Ovary (tissue), 3 donors: ENCODE measurements around the gene CAPZB.

Experiments used
- EP300 ChIP-seq: sonication (generic); formaldehyde crosslinking; IDR thresholded peaks from one replicate; pipeline ENCODE4 v1.6.1; 2017; ENCODE audit warnings: antibody characterized with exemption
- POLR2A ChIP-seq: fragments of 450-650 bp; IDR thresholded peaks from one replicate; pipeline ENCODE4 v1.6.1; 2017; ENCODE audit warnings: antibody characterized with exemption, mild to moderate bottlenecking, moderate library complexity
- TF ChIP-seq, protein P1 (sequence below), 3 donors: fragments of 450-650 bp in 2 of 3; fragments of 200-600 bp in 1 of 3; IDR thresholded peaks; one replicate each; pipeline versions ENCODE4 v1.5.1 to v1.8.0; 2016 to 2022; ENCODE audit warnings: antibody characterized with exemption in 3 of 3, mild to moderate bottlenecking in 1 of 3
- donor health status: DM: no; HTN: no; CAD: no.

DNA sequence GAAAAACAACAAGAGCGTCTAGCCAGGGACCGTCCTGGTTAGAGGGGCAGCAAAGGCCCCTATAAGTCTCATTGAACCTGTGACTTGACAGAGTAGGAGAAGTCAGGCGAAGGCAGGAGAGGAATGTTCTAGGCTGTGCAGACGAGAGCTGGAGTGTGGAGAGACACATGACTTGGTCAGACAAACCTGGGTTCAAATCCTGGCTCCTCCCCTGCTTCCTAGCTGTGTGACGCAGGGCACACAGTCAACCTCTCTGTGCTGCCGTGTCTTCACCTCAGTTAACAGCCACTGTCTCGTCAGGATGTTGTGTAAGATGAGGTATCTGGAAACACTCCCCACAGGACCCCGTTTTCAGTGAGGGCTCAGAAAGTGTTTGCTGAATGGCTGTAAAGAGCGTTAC, 157.6 kb downstream of the CAPZB start:
- TF ChIP-seq, protein P1, sequence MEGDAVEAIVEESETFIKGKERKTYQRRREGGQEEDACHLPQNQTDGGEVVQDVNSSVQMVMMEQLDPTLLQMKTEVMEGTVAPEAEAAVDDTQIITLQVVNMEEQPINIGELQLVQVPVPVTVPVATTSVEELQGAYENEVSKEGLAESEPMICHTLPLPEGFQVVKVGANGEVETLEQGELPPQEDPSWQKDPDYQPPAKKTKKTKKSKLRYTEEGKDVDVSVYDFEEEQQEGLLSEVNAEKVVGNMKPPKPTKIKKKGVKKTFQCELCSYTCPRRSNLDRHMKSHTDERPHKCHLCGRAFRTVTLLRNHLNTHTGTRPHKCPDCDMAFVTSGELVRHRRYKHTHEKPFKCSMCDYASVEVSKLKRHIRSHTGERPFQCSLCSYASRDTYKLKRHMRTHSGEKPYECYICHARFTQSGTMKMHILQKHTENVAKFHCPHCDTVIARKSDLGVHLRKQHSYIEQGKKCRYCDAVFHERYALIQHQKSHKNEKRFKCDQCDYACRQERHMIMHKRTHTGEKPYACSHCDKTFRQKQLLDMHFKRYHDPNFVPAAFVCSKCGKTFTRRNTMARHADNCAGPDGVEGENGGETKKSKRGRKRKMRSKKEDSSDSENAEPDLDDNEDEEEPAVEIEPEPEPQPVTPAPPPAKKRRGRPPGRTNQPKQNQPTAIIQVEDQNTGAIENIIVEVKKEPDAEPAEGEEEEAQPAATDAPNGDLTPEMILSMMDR (IDR thresholded peaks at IDR 0.05), result no peak
- no peak for TF ChIP-seq POLR2A
- no peak for TF ChIP-seq EP300
